Adrenal gland (tissue), 5 donors: ENCODE measurements around the gene RAI14.

ENCODE experiments used
- CTCF ChIP-seq, 6 experiments: fragments of 450-650 bp in 4 of 6; fragments of 200-600 bp in 2 of 6; sonication (generic) in 1 of 6; IDR thresholded peaks; 1 replicate in 5 of 6; 2 replicates in 1 of 6; pipeline versions ENCODE4 v1.5.1 to v1.8.0; 2016 to 2021; ENCODE audit warnings: antibody characterized with exemption in 6 of 6, mild to moderate bottlenecking in 2 of 6, moderate library complexity in 1 of 6
- POLR2A ChIP-seq, 2 donors: fragments of 450-650 bp; IDR thresholded peaks; one replicate each; pipeline ENCODE4 v1.6.1; 2017; ENCODE audit warnings: antibody characterized with exemption in 2 of 2, mild to moderate bottlenecking in 2 of 2, moderate library complexity in 1 of 2
- donor health status: DM: no; HTN: no; CAD: no.

- TF ChIP-seq CTCF (IDR thresholded peaks at IDR 0.05) (no peak), POLR2A (IDR thresholded peaks at IDR 0.05) (no peak)
These were observed 178.1 kb downstream of the RAI14 start for GRCh38 chr5:34833976-34834793.
